RKO (cell line): ENCODE data around the gene ZNF282.
"Not testable (repeated sequence)": the region's sequence is repeated elsewhere in the genome, so short reads cannot be mapped to it uniquely, and the experiment has no call there.

Source experiments
- DNase-seq: peaks from one replicate; pipeline ENCODE4 v3.0.0-alpha.2; 2016; ENCODE audit warnings: low spot score

The ZNF282 gene

GRCh38 chr7:149224352-149224751 lies 29.0 kb downstream of the ZNF282 start:
- DNase-seq, result no peak

GRCh38 chr7:149225106-149225505 lies 29.8 kb downstream of the ZNF282 start:
- no peak for DNase-seq

GRCh38 chr7:149225656-149226055 lies 30.3 kb downstream of the ZNF282 start:
- no peak for DNase-seq

- not testable (repeated sequence) for DNase-seq
These were observed 31.0 kb downstream of the ZNF282 start for GRCh38 chr7:149226366-149226765.

- DNase-seq, result no peak
These were observed 31.6 kb downstream of the ZNF282 start for GRCh38 chr7:149226840-149227494.

GRCh38 chr7:149228831-149229471 lies 33.6 kb downstream of the ZNF282 start:
- no peak for DNase-seq

- no peak for DNase-seq
These were observed 34.2 kb downstream of the ZNF282 start for GRCh38 chr7:149229526-149229925.

- DNase-seq, result no peak
These were observed 37.0 kb downstream of the ZNF282 start for GRCh38 chr7:149232362-149232761.

- peak; percentile 100 for DNase-seq
These were observed 38.4 kb downstream of the ZNF282 start for GRCh38 chr7:149233655-149234204.

- DNase-seq, result no peak
These were observed 42.2 kb downstream of the ZNF282 start for GRCh38 chr7:149237502-149237901.

- DNase-seq, result peak; percentile 59
These were observed 42.7 kb downstream of the ZNF282 start for GRCh38 chr7:149238051-149238450.

- DNase-seq, result peak; percentile 98
These were observed 44.2 kb downstream of the ZNF282 start, which contains the start of gene ZNF212 for GRCh38 chr7:149239345-149240143. Gene ZNF212, plus strand, starts transcription at chr7:149239651. Its CDS starts 128 bp downstream, at chr7:149239779.

GRCh38 chr7:149240637-149241036 lies 45.3 kb downstream of the ZNF282 start:
- DNase-seq, result no peak

GRCh38 chr7:149241696-149242095 lies 46.4 kb downstream of the ZNF282 start:
- DNase-seq, result no peak

GRCh38 chr7:149245244-149245643 lies 49.9 kb downstream of the ZNF282 start:
- peak; percentile 78 for DNase-seq

- no peak for DNase-seq
These were observed 50.4 kb downstream of the ZNF282 start for GRCh38 chr7:149245744-149246143.

GRCh38 chr7:149248777-149249176 lies 53.4 kb downstream of the ZNF282 start:
- DNase-seq, result no peak

- DNase-seq, result not testable (repeated sequence)
These were observed 54.8 kb downstream of the ZNF282 start for GRCh38 chr7:149250151-149250550.

GRCh38 chr7:149251518-149251917 lies 56.2 kb downstream of the ZNF282 start:
- not testable (repeated sequence) for DNase-seq

GRCh38 chr7:149252378-149252777 lies 57.0 kb downstream of the ZNF282 start:
- DNase-seq, result no peak

- no peak for DNase-seq
These were observed 58.3 kb downstream of the ZNF282 start for GRCh38 chr7:149253665-149254064.

GRCh38 chr7:149254181-149254858 lies 59.0 kb downstream of the ZNF282 start:
- no peak for DNase-seq
